HPDE6-E6E7 (cell line): ENCODE measurements around the gene KRTAP10-2.
"Not testable (repeated sequence)": the region's sequence is repeated elsewhere in the genome, so short reads cannot be mapped to it uniquely, and the experiment has no call there.

Source experiments
- DNase-seq: peaks from one replicate; pipeline ENCODE4 v3.0.0; 2011; ENCODE audit warnings: missing footprints; ENCODE audit errors: extremely low spot score

The KRTAP10-2 gene

GRCh38 chr21:44567481-44568171 is 16.3 kb upstream of the KRTAP10-2 start:
- no peak for DNase-seq

- DNase-seq = no peak
These were observed 15.1 kb upstream of the KRTAP10-2 start for GRCh38 chr21:44566403-44566802.

- no peak for DNase-seq
These were observed 13.7 kb upstream of the KRTAP10-2 start for GRCh38 chr21:44564886-44565598.

GRCh38 chr21:44564099-44564498 is 12.8 kb upstream of the KRTAP10-2 start:
- no peak for DNase-seq

- no peak for DNase-seq
These were observed 7.4 kb upstream of the KRTAP10-2 start, which contains the start of gene KRTAP10-3 for GRCh38 chr21:44558695-44559094. Gene KRTAP10-3 (minus strand): TSS chr21:44558795. CDS start chr21:44558715, 80 bp downstream.

GRCh38 chr21:44558329-44558675 is 7.0 kb upstream of the KRTAP10-2 start:
- not testable (repeated sequence) for DNase-seq

GRCh38 chr21:44557491-44558328 is 6.4 kb upstream of the KRTAP10-2 start:
- DNase-seq = no peak

GRCh38 chr21:44556879-44557278 is 5.6 kb upstream of the KRTAP10-2 start:
- DNase-seq = no peak

GRCh38 chr21:44555200-44555875 is 4.0 kb upstream of the KRTAP10-2 start:
- no peak for DNase-seq

- no peak for DNase-seq
These were observed 1.4 kb upstream of the KRTAP10-2 start for GRCh38 chr21:44552681-44553080.

GRCh38 chr21:44552136-44552535 is 831 bp upstream of the KRTAP10-2 start:
- no peak for DNase-seq

GRCh38 chr21:44550807-44551206 is 498 bp downstream of the KRTAP10-2 start:
- DNase-seq = no peak

GRCh38 chr21:44550285-44550684 is 1.0 kb downstream of the KRTAP10-2 start:
- DNase-seq = not testable (repeated sequence)

- DNase-seq = no peak
These were observed 1.6 kb downstream of the KRTAP10-2 start for GRCh38 chr21:44549525-44550211.

GRCh38 chr21:44548922-44549321 is 2.4 kb downstream of the KRTAP10-2 start:
- DNase-seq = no peak

- DNase-seq = no peak
These were observed 2.9 kb downstream of the KRTAP10-2 start for GRCh38 chr21:44548381-44548780.

- no peak for DNase-seq
These were observed 3.5 kb downstream of the KRTAP10-2 start for GRCh38 chr21:44547656-44548331.

GRCh38 chr21:44544566-44544965 is 6.7 kb downstream of the KRTAP10-2 start:
- no peak for DNase-seq

GRCh38 chr21:44542716-44543115 is 8.6 kb downstream of the KRTAP10-2 start:
- DNase-seq = no peak

- no peak for DNase-seq
These were observed 10.5 kb downstream of the KRTAP10-2 start for GRCh38 chr21:44540741-44541288.
